HG03575 (cell line): Measurements from ENCODE around the gene HACL1.

Experiments
- ATAC-seq: cut with Tn5 transposase; IDR thresholded peaks from one replicate; pipeline ENCODE4 v1.9.1; 2021; ENCODE audit not compliant: unreplicated experiment, insufficient number of reproducible peaks, low FRiP score; ENCODE audit errors: extremely low read depth

The HACL1 gene

DNA sequence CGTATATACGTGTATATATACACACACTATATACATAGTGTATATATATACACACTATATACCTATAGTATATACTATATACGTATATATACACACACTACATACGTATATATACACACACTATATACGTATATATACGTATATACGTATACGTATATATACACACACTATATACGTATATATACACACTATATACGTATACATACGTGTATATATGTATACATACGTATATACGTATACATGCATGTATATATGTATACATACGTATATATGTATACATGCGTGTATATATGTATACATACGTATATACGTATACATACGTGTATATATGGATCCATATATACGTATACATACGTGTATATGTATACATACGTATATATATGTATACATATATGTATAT lies 9.4 kb downstream of the HACL1 start:
- no peak for ATAC-seq

DNA sequence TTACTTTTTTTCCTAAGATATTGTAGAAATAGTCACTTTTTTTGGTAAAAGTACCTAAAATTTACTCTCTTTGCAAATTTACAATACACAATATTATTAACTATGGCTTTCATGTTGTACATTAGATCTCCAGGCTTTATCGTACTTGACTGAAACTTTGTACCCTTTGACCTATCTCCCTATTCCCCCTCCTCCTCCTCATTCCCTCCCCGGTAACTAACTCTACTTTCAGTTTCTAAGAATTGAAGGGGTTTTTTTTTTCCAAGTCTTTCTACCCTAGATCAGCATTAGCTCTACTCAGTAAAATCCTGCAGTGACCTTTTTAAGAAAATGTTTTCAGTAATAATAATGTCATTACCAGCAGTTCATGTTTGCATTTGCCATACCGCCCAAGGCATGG lies 10.1 kb downstream of the HACL1 start:
- ATAC-seq = no peak

DNA sequence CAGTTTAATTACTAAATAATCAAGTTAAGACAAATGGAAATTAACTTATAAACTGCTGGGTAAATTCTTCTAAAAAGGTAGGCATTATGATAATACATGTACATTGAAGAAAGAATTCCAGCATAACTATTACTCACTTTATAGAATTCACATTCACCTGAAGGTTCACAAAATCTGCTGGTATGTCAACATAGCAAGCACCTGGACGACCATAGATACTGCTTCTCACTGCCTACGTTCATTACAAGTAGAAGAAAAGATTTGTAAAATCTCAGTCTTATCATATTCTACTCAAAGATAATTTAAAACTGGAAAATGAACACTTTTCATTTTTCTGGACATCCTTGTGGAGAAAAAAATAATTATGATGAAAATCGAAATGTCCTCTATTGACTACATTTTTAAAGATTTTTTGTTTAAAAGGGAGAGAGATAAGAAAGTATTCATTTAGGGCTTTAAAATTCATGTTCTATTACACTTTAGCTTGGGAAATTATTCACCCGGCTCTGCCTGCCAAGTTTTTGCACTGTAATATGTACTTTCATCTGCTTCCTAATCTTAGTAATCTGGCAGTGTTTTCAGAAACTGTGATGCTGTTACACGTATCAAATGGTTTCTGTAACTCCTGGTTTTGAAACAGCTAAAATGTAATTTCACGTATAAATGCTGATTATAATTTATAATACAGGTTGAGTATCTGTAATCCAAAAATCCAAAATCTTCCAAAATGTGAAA lies 16.1 kb downstream of the HACL1 start:
- ATAC-seq = no peak

DNA sequence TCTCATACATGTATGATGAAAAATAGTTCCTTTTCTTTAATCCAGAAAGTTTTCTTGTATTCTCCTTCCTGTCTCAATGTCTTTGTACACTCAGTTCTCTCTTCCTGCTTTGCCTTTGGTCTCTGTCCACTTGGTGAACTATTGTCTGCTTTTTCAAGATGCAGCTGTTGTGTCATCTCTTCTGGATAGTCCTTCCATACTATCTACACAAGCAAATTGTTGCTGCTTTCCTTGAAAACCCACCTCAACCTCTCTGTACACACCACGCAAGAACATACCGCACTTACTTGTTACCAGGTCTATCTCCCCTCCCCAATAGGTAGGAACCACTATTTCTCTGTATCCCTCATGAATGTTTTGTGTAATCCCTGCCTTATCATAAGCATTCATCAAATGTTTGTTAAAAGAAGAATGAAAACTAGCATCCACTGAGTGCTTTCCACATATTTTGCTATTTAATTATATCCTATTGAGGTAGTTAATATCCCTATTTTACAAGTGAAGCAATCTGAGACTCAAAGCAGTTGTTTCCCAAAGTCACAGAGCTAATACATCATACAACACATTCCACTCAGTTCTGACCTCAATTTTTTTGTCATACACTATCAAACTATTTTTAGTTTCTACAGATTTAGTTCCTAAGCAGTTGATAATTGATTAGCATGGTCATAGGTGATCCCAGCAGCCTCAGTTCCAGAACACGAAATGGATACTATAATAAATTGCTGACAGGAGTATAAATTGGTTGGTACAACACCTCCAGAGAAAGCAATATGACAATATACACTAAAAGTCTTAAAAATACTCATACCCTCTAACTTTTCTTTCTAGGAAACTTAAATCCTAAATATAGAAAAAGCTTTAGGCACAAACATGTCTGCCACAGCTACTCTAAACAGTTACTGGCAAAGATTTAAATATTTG lies 19.6 kb downstream of the HACL1 start:
- no peak for ATAC-seq

DNA sequence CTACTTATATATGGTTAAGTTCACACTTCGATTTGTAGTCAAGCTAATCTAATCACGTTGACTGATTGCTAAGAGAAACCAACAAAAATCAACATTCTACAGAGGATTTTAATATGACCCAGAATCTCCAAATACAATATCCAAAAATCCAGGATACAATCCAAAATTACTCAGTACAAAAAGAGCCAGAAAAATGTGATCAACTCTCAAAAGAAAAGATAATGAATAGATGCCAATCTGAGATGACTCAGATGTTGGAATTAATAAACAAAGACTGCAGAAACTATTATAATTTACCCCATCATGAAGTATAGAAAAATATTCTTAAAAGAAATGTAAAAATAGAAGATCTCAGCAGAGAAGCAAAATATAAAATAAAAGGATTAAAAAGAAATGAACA lies 22.3 kb downstream of the HACL1 start:
- no peak for ATAC-seq

DNA sequence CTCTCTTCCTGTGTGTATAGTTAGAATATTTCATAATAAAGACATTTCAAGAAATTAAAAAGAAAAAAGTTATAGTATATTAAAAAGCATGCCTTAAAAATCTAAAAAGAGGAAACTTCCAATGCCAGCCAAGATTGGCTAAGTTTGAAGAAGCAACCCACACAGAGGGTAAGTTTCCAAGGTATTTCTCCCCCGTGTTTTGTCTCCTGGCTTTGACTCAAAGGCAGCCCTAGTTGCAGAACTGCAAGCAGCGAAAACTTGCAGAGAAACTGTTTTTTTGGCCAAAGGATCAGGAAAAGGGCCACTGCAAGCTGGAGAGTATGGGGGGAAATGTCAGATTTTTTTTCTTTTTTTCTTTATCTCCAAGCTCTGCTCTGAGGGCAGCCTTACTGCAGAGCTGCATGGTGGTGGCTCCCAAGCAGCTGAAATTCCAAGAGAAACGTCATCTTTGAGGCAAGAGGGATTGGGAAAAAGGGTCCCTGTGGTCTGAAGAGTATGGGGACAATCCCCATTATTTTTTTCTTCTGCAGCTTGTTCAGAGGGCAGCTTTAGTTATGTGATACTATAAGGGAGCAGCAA lies 23.0 kb downstream of the HACL1 start:
- no peak for ATAC-seq

DNA sequence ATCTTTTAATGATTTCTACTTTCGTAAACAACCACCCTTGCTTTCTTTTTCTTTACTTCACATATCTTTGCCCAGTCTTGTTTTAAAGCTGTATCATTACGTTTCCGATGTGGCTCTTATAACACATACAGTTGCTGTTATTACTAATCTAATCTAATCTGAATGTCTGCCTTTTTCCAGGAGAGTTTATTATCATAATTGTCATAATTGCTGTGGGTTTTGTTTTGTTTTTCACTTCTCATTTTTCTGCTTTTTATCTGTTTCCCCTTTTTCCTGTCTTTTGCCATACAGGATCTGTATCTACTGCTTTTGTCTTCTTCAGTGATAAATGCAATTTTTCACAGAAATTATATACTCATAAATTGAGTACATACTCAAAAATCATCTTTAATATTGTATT lies 24.9 kb downstream of the HACL1 start:
- ATAC-seq = no peak

DNA sequence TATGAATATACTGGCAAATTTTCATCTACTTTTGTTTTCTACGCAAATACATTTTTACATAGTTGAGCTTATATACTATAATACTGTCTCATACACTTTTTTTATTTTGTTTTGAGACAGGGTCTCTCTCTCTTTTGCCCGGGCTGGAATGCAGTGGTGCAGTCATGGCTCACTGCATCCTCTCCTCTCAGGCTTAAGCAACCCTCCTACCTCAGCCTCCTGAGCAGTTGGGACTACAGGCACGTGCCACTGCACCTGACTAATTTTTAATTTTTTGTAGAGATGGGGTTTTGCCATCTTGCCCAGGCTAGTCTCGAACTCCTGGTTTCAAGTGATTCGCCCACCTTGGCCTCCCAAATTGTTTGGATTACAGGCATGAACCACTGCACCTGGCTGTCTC lies 25.9 kb downstream of the HACL1 start:
- ATAC-seq = no peak

DNA sequence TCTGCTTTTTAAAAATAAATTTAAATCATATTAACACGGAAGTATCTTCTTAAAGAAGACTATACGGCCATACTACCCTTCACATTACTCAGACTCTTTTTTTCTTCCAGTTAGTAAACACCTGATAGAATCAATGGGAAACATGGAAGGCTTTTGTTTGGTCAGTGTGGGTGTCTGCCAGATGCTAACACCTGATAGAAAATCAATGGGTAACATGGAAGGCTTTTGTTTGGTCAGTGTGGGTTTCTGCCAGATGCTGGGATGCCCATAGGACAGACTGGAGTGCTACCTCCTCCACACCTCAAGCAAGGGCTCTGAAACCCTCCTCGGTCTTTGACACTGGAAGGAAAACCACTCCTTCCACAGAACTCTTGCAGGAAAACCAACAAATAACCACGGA lies 29.2 kb downstream of the HACL1 start:
- no peak for ATAC-seq

DNA sequence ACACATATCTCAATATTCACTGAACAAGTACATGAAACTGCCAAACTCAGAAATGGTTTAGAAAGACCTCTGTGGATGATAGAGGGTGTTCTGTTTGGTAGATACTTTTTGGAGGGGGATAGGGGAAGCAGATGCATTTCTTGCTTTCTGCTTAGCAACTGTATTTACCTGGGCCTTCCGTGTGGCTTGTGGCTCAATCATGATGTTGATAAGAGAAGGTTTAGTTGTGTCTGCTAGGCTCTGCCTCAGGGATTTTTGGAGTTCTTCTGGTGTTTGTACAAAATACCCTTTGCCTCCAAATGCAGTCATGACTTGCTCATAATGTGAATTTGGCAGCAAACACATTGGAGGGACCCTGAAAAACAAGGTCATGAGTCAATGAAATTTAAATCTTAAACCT lies 38.2 kb downstream of the HACL1 start:
- no peak for ATAC-seq

DNA sequence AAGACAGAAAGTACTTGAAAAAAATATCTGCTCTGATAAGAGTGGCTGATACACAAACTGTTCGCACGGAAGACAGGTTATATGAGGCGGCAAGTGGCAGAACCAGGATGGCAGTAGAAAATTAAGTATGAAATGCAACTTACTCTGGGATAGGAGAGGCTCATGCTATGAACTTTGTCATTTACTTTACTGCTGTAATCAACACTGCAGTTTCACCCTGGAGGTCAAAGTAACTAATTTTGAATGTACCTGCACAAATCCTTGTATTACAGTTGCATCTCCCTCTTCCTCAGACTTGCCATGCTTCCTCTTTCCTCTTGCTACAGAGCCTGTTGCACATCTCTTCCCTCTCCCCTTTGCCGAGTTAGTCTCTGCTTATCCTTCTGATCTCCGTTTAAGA lies 38.8 kb downstream of the HACL1 start:
- no peak for ATAC-seq

DNA sequence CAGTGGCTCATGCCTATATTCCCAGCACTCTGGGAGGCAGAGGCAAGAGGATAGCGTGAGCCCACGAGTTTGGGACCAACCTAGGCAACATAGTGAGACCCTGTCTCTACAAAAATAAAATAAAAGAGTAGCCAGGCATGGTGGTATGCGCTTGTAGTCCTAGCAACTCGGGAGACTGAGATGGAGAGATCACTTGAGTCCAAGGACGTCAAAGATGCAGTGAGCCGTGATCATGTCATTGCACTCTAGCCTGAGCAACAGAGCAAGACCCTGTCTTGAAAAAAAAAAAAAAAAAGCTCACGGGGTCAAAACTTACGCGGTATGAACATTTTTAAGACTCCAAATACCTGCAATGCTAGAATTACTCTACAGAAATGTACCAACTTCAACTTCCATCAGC lies 42.8 kb downstream of the HACL1 start:
- ATAC-seq = no peak

DNA sequence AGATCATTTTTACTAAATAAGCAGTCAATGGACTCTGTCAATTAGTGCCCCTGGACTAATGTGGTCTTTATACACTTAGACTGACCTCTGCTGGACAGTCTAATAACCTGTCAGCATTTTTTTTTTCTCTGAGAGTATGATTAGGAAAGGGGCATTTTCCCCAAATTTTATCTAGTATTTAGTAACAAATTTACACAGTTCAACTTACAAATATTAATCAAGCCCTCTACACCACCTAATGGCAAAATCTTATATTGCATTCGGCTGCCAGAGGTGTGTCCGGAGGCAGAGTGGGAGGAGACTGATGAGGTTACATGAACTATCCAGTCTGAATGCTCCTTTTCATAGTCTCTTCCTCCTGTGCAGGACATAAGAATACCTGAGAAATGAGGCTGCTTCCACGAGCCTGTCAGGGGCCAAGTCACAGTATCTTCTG lies 43.8 kb downstream of the HACL1 start:
- no peak for ATAC-seq

DNA sequence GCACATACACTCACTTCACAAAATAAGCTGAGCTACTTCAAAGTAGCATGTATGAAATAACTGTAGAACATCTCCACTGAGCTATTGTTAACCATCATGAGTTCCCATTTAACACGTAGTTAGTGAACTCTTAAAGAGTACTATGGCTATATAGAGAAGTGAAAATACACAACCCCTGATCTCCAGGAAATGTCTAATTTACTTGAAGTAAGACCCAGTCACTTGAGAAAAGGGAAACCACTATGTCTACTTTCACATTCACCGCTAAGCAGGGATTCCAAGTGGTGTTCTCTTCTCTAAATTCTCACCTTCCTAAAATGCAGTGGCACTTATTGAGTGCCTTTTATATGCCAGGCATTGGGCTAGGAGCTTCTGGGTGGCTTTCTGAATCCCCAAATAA lies 44.9 kb downstream of the HACL1 start:
- ATAC-seq = peak; percentile 92

DNA sequence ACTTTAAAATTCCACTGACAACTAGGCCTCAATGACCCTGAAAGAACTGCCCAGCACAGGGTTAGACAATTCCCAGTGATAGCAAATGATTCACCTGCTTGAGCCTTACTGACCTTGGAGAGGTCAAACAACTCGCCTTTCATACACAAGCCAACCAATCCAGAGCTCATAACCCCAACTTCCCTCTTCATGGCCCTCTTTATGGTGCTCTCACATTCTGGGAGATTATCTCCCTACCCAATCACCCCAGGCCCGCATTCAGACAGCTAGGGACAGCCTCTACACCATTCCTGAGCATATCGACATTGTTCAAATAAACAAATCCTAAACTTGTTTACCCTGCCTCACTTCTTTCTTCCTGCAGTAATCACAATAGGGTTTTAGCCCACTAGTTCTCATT lies 47.6 kb downstream of the HACL1 start:
- no peak for ATAC-seq

DNA sequence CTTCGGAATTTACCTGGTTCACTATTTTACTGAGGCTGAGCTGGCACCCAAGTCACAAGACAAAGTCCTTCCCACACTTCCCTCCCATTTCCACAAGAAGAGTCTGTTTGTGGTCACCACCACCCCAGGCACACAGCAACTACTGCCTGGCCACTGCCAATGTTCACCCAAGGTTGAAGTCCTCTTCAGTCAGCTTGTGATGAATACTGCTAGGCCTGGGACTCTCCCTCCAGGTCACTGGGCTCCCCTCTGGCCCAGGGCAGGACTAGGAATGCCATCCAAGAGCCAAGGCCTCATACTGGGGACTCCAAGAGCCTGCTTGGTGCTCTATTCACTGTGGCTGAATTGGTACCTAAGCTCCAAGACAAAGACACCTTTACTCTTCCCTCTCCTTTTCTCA lies 49.5 kb downstream of the HACL1 start:
- no peak for ATAC-seq

DNA sequence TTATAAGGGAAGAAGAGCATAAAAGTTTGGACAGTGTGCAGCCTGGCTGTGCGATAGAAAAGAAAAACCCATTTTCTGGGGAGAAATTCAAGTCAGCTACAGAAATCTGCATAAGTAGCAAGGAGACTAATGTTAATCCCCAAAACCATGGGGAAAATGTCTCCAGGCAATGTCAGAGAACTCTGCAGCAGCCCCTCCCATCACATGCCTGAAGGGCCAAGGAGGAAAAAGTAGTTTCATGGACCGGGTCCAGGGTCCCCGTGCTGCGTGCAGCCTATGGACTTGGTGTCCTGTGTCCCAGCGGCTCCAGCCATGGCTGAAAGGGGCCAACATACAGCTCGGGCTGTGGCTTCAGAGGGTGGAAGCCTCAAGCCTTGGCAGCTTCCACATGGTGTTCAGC lies 51.5 kb downstream of the HACL1 start:
- no peak for ATAC-seq

DNA sequence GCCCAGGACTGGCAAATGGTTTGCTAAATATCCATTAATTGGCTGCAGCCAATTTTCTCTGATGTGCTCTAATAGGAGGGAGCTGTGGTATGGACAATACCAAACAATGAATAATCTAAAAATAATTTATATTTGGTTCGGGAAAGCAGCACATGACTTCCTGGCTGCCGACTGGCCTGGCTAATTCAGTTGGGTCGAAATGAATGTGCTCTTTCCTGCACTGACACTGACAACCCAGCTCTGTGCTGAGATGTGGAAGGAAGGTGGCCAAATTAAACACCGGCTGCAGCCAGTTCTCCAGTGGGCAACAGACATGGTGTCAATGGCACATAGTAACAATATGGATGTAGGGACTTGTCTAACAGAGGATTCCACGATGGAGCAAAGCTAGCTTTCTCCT lies 58.8 kb downstream of the HACL1 start:
- ATAC-seq = no peak

DNA sequence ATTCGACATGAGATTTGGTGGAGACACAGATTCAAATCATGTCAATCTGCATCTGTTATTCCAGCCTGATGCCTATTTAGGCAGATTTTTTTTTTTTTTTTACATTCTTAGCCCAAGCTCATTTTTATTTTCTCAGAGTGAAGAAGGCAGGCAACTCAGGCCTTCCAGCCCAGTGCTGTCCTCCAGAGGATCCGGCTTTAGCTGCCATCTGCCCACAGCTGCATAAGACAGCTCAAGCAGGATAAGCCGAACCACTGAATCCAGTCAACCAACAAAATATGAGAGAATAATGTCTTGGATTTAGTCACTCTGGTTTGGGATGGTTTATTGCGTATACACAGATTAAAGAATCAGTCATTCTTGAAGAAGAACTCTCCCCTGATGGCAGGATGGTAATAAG lies 60.0 kb downstream of the HACL1 start:
- no peak for ATAC-seq

DNA sequence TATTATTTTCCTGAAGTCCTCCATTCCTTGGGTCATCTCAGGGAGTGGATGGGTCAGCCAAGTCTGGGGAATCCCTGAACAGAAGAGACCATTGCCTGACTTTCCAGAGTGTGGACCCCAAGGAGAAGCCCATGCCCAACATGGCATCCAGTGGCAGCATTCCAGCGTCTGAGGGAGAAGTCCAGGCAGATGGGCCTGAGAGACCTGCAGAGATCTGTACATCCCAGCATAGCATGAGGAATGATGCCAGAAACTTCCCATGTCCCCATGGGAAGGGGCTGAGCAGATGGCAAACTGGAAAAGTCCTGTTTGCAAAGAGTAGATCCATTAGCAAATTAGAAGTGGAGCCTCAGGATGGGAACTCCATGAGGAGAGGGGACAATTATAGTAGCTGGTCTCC lies 62.3 kb downstream of the HACL1 start:
- no peak for ATAC-seq
